IMR-90 (cell line): ENCODE measurements around the gene GNG7. TPM values are rescaled to one million over a fixed set of nuclear protein-coding genes. Genes with fewer than 3 reads are reported as not detected.

ENCODE experiments used
- ATAC-seq: fragments of 200-7000 bp; cut with Tn5 transposase; 2 replicates; pipeline ENCODE4 v1.9.1; 2020; ENCODE audit warnings: low read depth, mild to moderate bottlenecking, moderate library complexity
- BruUV-seq: library from RNA; stranded (reverse); fragments of 400-500 nt; replicated peaks from 2 replicates; lab custom pipeline; 2021; lab: Mats Ljungman, UMichigan
- CTCF ChIA-PET: fragments of 300-600 bp; formaldehyde crosslinking; extraction: SDS; loops from one replicate; lab custom pipeline; 2021; ENCODE audit warnings: antibody characterized with exemption; lab: Yijun Ruan, JAX
- POLR2A ChIA-PET: fragments of 300-600 bp; sonication (Branson Sonifier 250); formaldehyde crosslinking; loops from one replicate; lab custom pipeline; 2022; ENCODE audit warnings: antibody characterized with exemption; ENCODE audit not compliant: unreplicated experiment; lab: Charles Lee
- DNase-seq: peaks from one replicate; pipeline ENCODE4 v3.0.0; 2013
- H2AFZ ChIP-seq: replicated peaks from 2 replicates; pipeline ENCODE3; 2013; ENCODE audit warnings: low read length, mild to moderate bottlenecking; ENCODE audit not compliant: poor library complexity
- H2AK5ac ChIP-seq: 2 replicates; pipeline ENCODE4 v1.6.1; 2013; ENCODE audit warnings: low read depth, low read length, inconsistent platforms
- H2AK9ac ChIP-seq: replicated peaks from 2 replicates; pipeline ENCODE3; 2013; ENCODE audit warnings: mild to moderate bottlenecking, low read depth, low read length, moderate library complexity; ENCODE audit not compliant: poor library complexity
- H2BK120ac ChIP-seq: 2 replicates; pipeline ENCODE4 v1.6.1; 2013; ENCODE audit warnings: low read depth, low read length, inconsistent platforms
- H2BK15ac ChIP-seq: 3 replicates; pipeline ENCODE4 v1.6.1; 2013; ENCODE audit warnings: low read depth, low read length, inconsistent platforms
- H2BK20ac ChIP-seq: 2 replicates; pipeline ENCODE4 v1.6.1; 2013; ENCODE audit warnings: low read depth, mild to moderate bottlenecking, inconsistent platforms, low read length, moderate library complexity
- H2BK5ac ChIP-seq: 2 replicates; pipeline ENCODE4 v1.6.1; 2013; ENCODE audit warnings: mild to moderate bottlenecking, low read depth, low read length, inconsistent platforms; ENCODE audit not compliant: poor library complexity, severe bottlenecking
- H3K14ac ChIP-seq: replicated peaks from 2 replicates; pipeline ENCODE4 v1.6.1; 2013; ENCODE audit warnings: low read depth, low read length, inconsistent platforms
- H3K18ac ChIP-seq: 2 replicates; pipeline ENCODE4 v1.6.1; 2013; ENCODE audit warnings: low read depth, low read length, control low read depth
- H3K23ac ChIP-seq: 2 replicates; pipeline ENCODE4 v1.6.1; 2013; ENCODE audit warnings: low read depth, low read length, inconsistent platforms
- H3K27ac ChIP-seq: 2 replicates; pipeline ENCODE4 v1.5.1; 2013; ENCODE audit warnings: mild to moderate bottlenecking, control low read depth, low read length; ENCODE audit not compliant: insufficient read depth
- H3K27me3 ChIP-seq: 2 replicates; pipeline ENCODE4 v1.6.1; 2013; ENCODE audit warnings: low read length; ENCODE audit not compliant: control insufficient read depth, insufficient read depth
- H3K36me3 ChIP-seq: 2 replicates; pipeline ENCODE4 v1.6.1; 2013; ENCODE audit warnings: low read length, mixed read lengths; ENCODE audit not compliant: control insufficient read depth, insufficient read depth
- H3K4ac ChIP-seq: 2 replicates; pipeline ENCODE4 v1.6.1; 2013; ENCODE audit warnings: low read depth, low read length, inconsistent platforms
- H3K4me1 ChIP-seq: 2 replicates; pipeline ENCODE4 v1.6.1; 2013; ENCODE audit warnings: low read length, mixed read lengths; ENCODE audit not compliant: control insufficient read depth, insufficient read depth
- H3K4me2 ChIP-seq: 2 replicates; pipeline ENCODE4 v1.6.1; 2013; ENCODE audit warnings: low read depth, mild to moderate bottlenecking, control low read depth, low read length, moderate library complexity
- H3K4me3 ChIP-seq: 2 replicates; pipeline ENCODE4 v1.5.1; 2013; ENCODE audit warnings: low read depth, mild to moderate bottlenecking, control low read depth, low read length, moderate library complexity; ENCODE audit not compliant: insufficient read depth
- H3K56ac ChIP-seq: 2 replicates; pipeline ENCODE4 v1.6.1; 2013; ENCODE audit warnings: low read length, inconsistent platforms; ENCODE audit not compliant: insufficient read depth; ENCODE audit errors: extremely low read depth
- H3K79me1 ChIP-seq, 2 experiments: 2 replicates each; pipeline ENCODE4 v1.6.1; 2013; ENCODE audit warnings: low read length in 2 of 2, inconsistent platforms in 1 of 2, low read depth in 1 of 2
- H3K9ac ChIP-seq: 2 replicates; pipeline ENCODE4 v1.6.1; 2013; ENCODE audit warnings: low read depth, low read length, control low read depth
- H3K9me1 ChIP-seq: 2 replicates; pipeline ENCODE4 v1.6.1; 2013; ENCODE audit warnings: low read length, inconsistent platforms; ENCODE audit not compliant: insufficient read depth
- H3K9me3 ChIP-seq: 2 replicates; pipeline ENCODE4 v1.6.1; 2013; ENCODE audit warnings: low read length; ENCODE audit not compliant: control insufficient read depth, insufficient read depth
- H4K20me1 ChIP-seq: 2 replicates; pipeline ENCODE4 v1.6.1; 2013; ENCODE audit warnings: low read length, inconsistent platforms; ENCODE audit not compliant: insufficient read depth
- H4K5ac ChIP-seq: 2 replicates; pipeline ENCODE4 v1.6.1; 2013; ENCODE audit warnings: mild to moderate bottlenecking, low read depth, low read length, control low read depth
- H4K8ac ChIP-seq, 2 experiments: 2 replicates each; pipeline ENCODE4 v1.6.1; 2013; ENCODE audit warnings: low read depth in 2 of 2, low read length in 2 of 2, control low read depth in 1 of 2, inconsistent platforms in 1 of 2
- H4K91ac ChIP-seq: 2 replicates; pipeline ENCODE4 v1.6.1; 2013; ENCODE audit warnings: low read depth, low read length, inconsistent platforms; ENCODE audit not compliant: insufficient read depth
- FOS ChIP-seq: fragments of 150-350 bp; IDR thresholded peaks from 2 replicates; pipeline ENCODE4 v1.6.1; 2016; ENCODE audit warnings: low read depth, low read length
- MAFK ChIP-seq: IDR thresholded peaks from 2 replicates; pipeline ENCODE4 v1.6.1; 2012; ENCODE audit warnings: low read depth, low read length, improper control_type of control experiment
- MAZ ChIP-seq: IDR thresholded peaks from 2 replicates; pipeline ENCODE4 v1.6.1; 2012; ENCODE audit warnings: low read depth, mild to moderate bottlenecking, low read length, improper control_type of control experiment, moderate library complexity, borderline replicate concordance
- RCOR1 ChIP-seq: IDR thresholded peaks from 2 replicates; pipeline ENCODE4 v1.6.1; 2012; ENCODE audit warnings: mild to moderate bottlenecking, low read length, improper control_type of control experiment; ENCODE audit not compliant: insufficient replicate concordance
- SMC3 ChIP-seq: fragments of 150-350 bp; IDR thresholded peaks from 2 replicates; pipeline ENCODE4 v1.6.1; 2016; ENCODE audit warnings: low read depth, mild to moderate bottlenecking, antibody characterized with exemption, low read length, moderate library complexity
- WGBS, 2 experiments: methylation state at CpG; one replicate each; pipeline versions ENCODE4 v1.1.5 to v1.1.7; 2013; ENCODE audit warnings: missing lambda C conversion rate in 2 of 2; ENCODE audit not compliant: insufficient read length in 1 of 2; ENCODE audit errors: extremely low coverage in 2 of 2; 5-methylcytosine and 5-hydroxymethylcytosine counted together
- dilution Hi-C: fragments of 300-500 bp; cut with HindIII; formaldehyde crosslinking; loops from one replicate; pipeline ENCODE4 v1.14.3; 2018; ENCODE audit warnings: low sequenced_read_pairs; ENCODE audit not compliant: unreplicated experiment
- in situ Hi-C: fragments of 300-500 bp; cut with MboI; formaldehyde crosslinking; loops from 3 replicates; pipeline ENCODE4 v1.14.3; 2019; ENCODE audit warnings: low sequenced_read_pairs, inconsistent platforms, mixed read lengths
- intact Hi-C: fragments of 100-400 bp; cut with micrococcal nuclease; formaldehyde crosslinking; loops from 2 replicates; pipeline ENCODE4 v1.10.0; 2022
- polyA plus RNA-seq, 3 experiments: library from polyadenylated mRNA; depleted of rRNA; stranded (reverse); fragments of >200 nt; gene quantifications; 2 replicates each; pipeline ENCODE4 v1.2.3, GENCODE V29; 2012; ENCODE audit warnings: low replicate concordance in 1 of 3
- total RNA-seq: library from RNA; depleted of rRNA; stranded (reverse); fragments of >200 nt; gene quantifications from 2 replicates; pipeline ENCODE4 v1.2.3, GENCODE V29; 2012
- TF ChIP-seq, protein P1 (sequence below): fragments of 150-350 bp; IDR thresholded peaks from 2 replicates; pipeline ENCODE4 v1.6.1; 2016; ENCODE audit warnings: low read depth, mild to moderate bottlenecking, low read length, moderate library complexity, borderline replicate concordance

The GNG7 gene
- total and polyA plus RNA-seq, 2 of the 4 experiments (the other 2 are of a cell fraction) = under 0.01 to 0.21 TPM

DNA sequence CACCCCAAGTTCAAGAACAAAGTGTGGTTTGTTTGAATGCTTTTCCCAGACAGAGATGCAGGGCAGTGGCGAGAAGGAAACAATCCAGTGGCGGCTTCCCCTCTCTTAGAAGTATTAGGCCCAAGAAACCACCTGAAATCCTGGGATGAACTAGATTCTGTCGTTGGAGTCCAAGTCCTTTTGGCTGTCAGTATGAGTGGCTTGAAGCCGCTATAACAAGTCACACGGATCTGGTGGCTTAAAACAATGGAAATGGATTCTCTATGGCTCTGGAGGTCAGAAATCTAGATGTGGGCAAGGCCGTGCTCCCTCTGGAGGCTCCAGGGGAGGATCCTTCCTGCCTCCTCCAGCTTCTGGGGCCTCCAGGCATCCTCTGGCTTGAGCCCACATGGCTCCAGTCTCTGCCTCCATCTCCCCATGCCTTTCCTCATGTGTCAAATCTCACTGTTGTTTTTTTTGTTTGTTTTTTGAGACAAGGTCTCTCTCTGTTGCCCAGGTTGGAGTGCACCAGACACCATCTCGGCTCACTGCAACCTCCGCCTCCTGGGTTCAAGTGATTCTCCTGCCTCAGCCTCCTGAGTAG lies 97.7 kb downstream of the GNG7 start:
- Histone ChIP-seq H3K9me3 (0 out of 2 replicates have a peak, but pooled peaks cover 1% of the 10 kb centered on the region), H3K9me1 (no peaks in the 10 kb centered on the region), H2BK15ac (no peak overlapping the region), H4K20me1 (no peaks in the 10 kb centered on the region), H2BK5ac (no peak overlapping the region), H4K8ac (no peak overlapping the region), H3K56ac (no peak overlapping the region), H3K18ac (no peak overlapping the region), H3K4ac (no peak overlapping the region), H3K4me3 (no peak overlapping the region), H3K14ac (no peak overlapping the region), H3K36me3 (no peaks in the 10 kb centered on the region), H2BK120ac (no peak overlapping the region), H3K4me2 (no peak overlapping the region), H3K23ac (no peak overlapping the region), H4K91ac (no peak overlapping the region), H2AFZ (no peak overlapping the region), H3K79me1 (peaks cover 0 to 3% of the 10 kb centered on the region in 2 experiments; a peak in 1 of 4 replicates), H3K27me3 (peaks cover 8% of the 10 kb centered on the region), H4K5ac (no peak overlapping the region), H3K9ac (no peak overlapping the region), H3K27ac (no peak overlapping the region), H3K4me1 (no peaks in the 10 kb centered on the region; the same call in 1 of the 2 replicates), H2AK9ac (no peak overlapping the region), H2AK5ac (peak overlapping the region; percentile 28; the same call in 1 of the 2 replicates), H2BK20ac (no peak overlapping the region)
- ATAC-seq (no peak), DNase-seq (no peak)
- no CpG with 5 or more reads among the region's 8 CpGs for WGBS, 2 experiments
- POLR2A ChIA-PET = no interaction called here
- in situ Hi-C loops (no loop called here), intact Hi-C loops (no loop called here), dilution Hi-C loops (no loop called here)
- CTCF ChIA-PET = no interaction called here
- BruUV-seq = no TSS peak
- TF ChIP-seq RCOR1 (no peak), FOS (no peak), MAFK (no peak), MAZ (no peak), SMC3 (no peak)
- TF ChIP-seq, protein P1, sequence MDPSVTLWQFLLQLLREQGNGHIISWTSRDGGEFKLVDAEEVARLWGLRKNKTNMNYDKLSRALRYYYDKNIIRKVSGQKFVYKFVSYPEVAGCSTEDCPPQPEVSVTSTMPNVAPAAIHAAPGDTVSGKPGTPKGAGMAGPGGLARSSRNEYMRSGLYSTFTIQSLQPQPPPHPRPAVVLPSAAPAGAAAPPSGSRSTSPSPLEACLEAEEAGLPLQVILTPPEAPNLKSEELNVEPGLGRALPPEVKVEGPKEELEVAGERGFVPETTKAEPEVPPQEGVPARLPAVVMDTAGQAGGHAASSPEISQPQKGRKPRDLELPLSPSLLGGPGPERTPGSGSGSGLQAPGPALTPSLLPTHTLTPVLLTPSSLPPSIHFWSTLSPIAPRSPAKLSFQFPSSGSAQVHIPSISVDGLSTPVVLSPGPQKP = no peak
